ENCODE data around the gene CAPN1. TPM values are rescaled to one million over a fixed set of nuclear protein-coding genes. Genes with fewer than 3 reads are reported as not detected.

CAPN1 gene
- polyA plus RNA-seq, 1 donor from 2014 or later, result 102 TPM

- H3K4me3 ChIP-seq (ENCODE audit: low read length), result no peak overlapping the region
- H3K9me2 ChIP-seq (ENCODE audit: insufficient read depth, low read length), result no peaks in the 10 kb centered on the region
- H3K27me3 ChIP-seq (ENCODE audit: insufficient read depth, low read depth, low read length), result no peaks in the 10 kb centered on the region
- H3K79me2 ChIP-seq (replicated peaks; ENCODE audit: insufficient read depth, low read length), result no peaks in the 10 kb centered on the region
- H3K36me3 ChIP-seq (ENCODE audit: insufficient read depth, low read length), result peaks cover 10% of the 10 kb centered on the region
- no peak overlapping the region for H2AFZ ChIP-seq (ENCODE audit: low read depth, low read length)
- no peak overlapping the region for H3K4me2 ChIP-seq (ENCODE audit: low read length)
- H3F3A ChIP-seq (ENCODE audit: insufficient read depth, low read length, poor library complexity, severe bottlenecking), result no peaks in the 10 kb centered on the region
- TF ChIP-seq EZH2 (IDR thresholded peaks at IDR 0.05; ENCODE audit: borderline replicate concordance, insufficient read depth, low read length, poor library complexity, severe bottlenecking) (no peak), SMC3 (conservative IDR thresholded peaks at IDR 0.05; ENCODE audit: poor library complexity) (no peak)
- no peaks in the 10 kb centered on the region for H3K9me3 ChIP-seq (ENCODE audit: low read length)
- no peaks in the 10 kb centered on the region for H4K20me1 ChIP-seq (ENCODE audit: insufficient read depth)
- no peak overlapping the region for H3K9ac ChIP-seq (ENCODE audit: low read length)
- no peak overlapping the region for H3K27ac ChIP-seq (ENCODE audit: low read length)
Observed at GRCh38 chr11:65211293-65212105, 29.8 kb downstream of the CAPN1 start.

GRCh38 chr11:65212226-65212801, 30.6 kb downstream of the CAPN1 start:
- Histone ChIP-seq H3K4me3 (ENCODE audit: low read length) (no peak overlapping the region), H3K9ac (ENCODE audit: low read length) (no peak overlapping the region), H3K36me3 (ENCODE audit: insufficient read depth, low read length) (peaks cover 10% of the 10 kb centered on the region), H3K4me2 (ENCODE audit: low read length) (no peak overlapping the region), H3K79me2 (replicated peaks; ENCODE audit: insufficient read depth, low read length) (no peaks in the 10 kb centered on the region), H3F3A (ENCODE audit: insufficient read depth, low read length, poor library complexity, severe bottlenecking) (no peaks in the 10 kb centered on the region), H3K27ac (ENCODE audit: low read length) (no peak overlapping the region), H2AFZ (ENCODE audit: low read depth, low read length) (no peak overlapping the region), H3K9me2 (ENCODE audit: insufficient read depth, low read length) (no peaks in the 10 kb centered on the region), H3K27me3 (ENCODE audit: insufficient read depth, low read depth, low read length) (no peaks in the 10 kb centered on the region), H3K9me3 (ENCODE audit: low read length) (no peaks in the 10 kb centered on the region), H4K20me1 (ENCODE audit: insufficient read depth) (no peaks in the 10 kb centered on the region)
- no peak for TF ChIP-seq EP300 (conservative IDR thresholded peaks at IDR 0.05; ENCODE audit: poor library complexity, severe bottlenecking)
- TF ChIP-seq SMC3 (conservative IDR thresholded peaks at IDR 0.05; ENCODE audit: poor library complexity), result no peak
- no peak for TF ChIP-seq TAF1 (IDR thresholded peaks at IDR 0.05; ENCODE audit: low read depth)
- TF ChIP-seq POLR2AphosphoS5 (IDR thresholded peaks at IDR 0.05), result no peak
- TF ChIP-seq CTCF (IDR thresholded peaks at IDR 0.05; ENCODE audit: poor library complexity, severe bottlenecking), result no peak

GRCh38 chr11:65213322-65214211, 31.8 kb downstream of the CAPN1 start:
- Histone ChIP-seq H3K9ac (ENCODE audit: low read length) (no peak overlapping the region), H3K9me3 (ENCODE audit: low read length) (no peaks in the 10 kb centered on the region), H3K27me3 (ENCODE audit: insufficient read depth, low read depth, low read length) (no peaks in the 10 kb centered on the region), H3K79me2 (replicated peaks; ENCODE audit: insufficient read depth, low read length) (no peaks in the 10 kb centered on the region), H4K20me1 (ENCODE audit: insufficient read depth) (no peaks in the 10 kb centered on the region), H3K4me2 (ENCODE audit: low read length) (no peak overlapping the region), H3K36me3 (ENCODE audit: insufficient read depth, low read length) (peaks cover 10% of the 10 kb centered on the region), H3F3A (ENCODE audit: insufficient read depth, low read length, poor library complexity, severe bottlenecking) (no peaks in the 10 kb centered on the region), H3K9me2 (ENCODE audit: insufficient read depth, low read length) (no peaks in the 10 kb centered on the region), H2AFZ (ENCODE audit: low read depth, low read length) (no peak overlapping the region), H3K4me3 (ENCODE audit: low read length) (no peak overlapping the region), H3K27ac (ENCODE audit: low read length) (no peak overlapping the region)
- TF ChIP-seq EP300 (conservative IDR thresholded peaks at IDR 0.05; ENCODE audit: poor library complexity, severe bottlenecking) (no peak), CTCF (IDR thresholded peaks at IDR 0.05; ENCODE audit: poor library complexity, severe bottlenecking) (no peak), POLR2AphosphoS5 (IDR thresholded peaks at IDR 0.05) (no peak), EZH2 (IDR thresholded peaks at IDR 0.05; ENCODE audit: borderline replicate concordance, insufficient read depth, low read length, poor library complexity, severe bottlenecking) (no peak), TAF1 (IDR thresholded peaks at IDR 0.05; ENCODE audit: low read depth) (no peak), RAD21 (conservative IDR thresholded peaks at IDR 0.05) (no peak), MXI1 (conservative IDR thresholded peaks at IDR 0.05; ENCODE audit: poor library complexity, severe bottlenecking) (no peak), SMC3 (conservative IDR thresholded peaks at IDR 0.05; ENCODE audit: poor library complexity) (no peak)
- TF ChIP-seq, protein P1, sequence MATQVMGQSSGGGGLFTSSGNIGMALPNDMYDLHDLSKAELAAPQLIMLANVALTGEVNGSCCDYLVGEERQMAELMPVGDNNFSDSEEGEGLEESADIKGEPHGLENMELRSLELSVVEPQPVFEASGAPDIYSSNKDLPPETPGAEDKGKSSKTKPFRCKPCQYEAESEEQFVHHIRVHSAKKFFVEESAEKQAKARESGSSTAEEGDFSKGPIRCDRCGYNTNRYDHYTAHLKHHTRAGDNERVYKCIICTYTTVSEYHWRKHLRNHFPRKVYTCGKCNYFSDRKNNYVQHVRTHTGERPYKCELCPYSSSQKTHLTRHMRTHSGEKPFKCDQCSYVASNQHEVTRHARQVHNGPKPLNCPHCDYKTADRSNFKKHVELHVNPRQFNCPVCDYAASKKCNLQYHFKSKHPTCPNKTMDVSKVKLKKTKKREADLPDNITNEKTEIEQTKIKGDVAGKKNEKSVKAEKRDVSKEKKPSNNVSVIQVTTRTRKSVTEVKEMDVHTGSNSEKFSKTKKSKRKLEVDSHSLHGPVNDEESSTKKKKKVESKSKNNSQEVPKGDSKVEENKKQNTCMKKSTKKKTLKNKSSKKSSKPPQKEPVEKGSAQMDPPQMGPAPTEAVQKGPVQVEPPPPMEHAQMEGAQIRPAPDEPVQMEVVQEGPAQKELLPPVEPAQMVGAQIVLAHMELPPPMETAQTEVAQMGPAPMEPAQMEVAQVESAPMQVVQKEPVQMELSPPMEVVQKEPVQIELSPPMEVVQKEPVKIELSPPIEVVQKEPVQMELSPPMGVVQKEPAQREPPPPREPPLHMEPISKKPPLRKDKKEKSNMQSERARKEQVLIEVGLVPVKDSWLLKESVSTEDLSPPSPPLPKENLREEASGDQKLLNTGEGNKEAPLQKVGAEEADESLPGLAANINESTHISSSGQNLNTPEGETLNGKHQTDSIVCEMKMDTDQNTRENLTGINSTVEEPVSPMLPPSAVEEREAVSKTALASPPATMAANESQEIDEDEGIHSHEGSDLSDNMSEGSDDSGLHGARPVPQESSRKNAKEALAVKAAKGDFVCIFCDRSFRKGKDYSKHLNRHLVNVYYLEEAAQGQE (IDR thresholded peaks at IDR 0.05; ENCODE audit: borderline replicate concordance), result no peak
